Skin of body (tissue), 2 donors: ENCODE results near the gene GRIN3B. TPM values are rescaled to one million over a fixed set of nuclear protein-coding genes. Genes with fewer than 3 reads are reported as not detected.

Experiments used
- DNase-seq: peaks from one replicate; lab custom pipeline; 2025; lab: John Stamatoyannopoulos, UW
- total RNA-seq: library from RNA; depleted of rRNA; stranded (reverse); fragments of >200 nt; gene quantifications from one replicate; pipeline ENCODE4 v1.2.3, GENCODE V29; 2014

The GRIN3B gene
- total RNA-seq, 1 donor from 2014 or later = 0.20 TPM

DNA sequence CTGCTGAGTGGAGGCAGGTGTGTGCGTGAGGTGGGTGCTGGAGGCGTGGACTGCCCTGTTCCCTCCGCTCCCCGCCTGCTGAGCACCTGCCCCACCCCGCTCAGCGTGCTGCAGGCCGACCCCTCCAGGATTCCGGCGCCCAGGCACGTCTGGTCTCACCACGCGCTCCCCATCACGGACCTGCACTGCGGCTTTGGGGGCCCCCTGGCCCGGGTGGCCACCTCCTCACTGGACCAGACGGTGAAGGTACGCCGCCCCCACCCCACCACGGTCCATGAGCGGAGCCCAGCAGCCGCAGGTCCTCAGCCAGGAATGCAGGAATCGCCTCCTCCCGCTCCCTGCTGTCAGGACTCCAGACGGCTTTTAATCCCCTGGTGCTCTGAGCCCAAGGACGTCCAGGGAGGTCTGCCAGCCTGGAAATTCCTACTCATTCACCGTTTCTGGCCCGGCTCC is 10.1 kb upstream of the GRIN3B start:
- no peak for DNase-seq

GRCh38 chr19:990746-991145 is 9.5 kb upstream of the GRIN3B start:
- DNase-seq = no peak

- DNase-seq = no peak
Observed at GRCh38 chr19:991174-991931, 8.9 kb upstream of the GRIN3B start.

- DNase-seq = no peak
Observed at GRCh38 chr19:991932-992669, 8.1 kb upstream of the GRIN3B start.

- DNase-seq = no peak
Observed at GRCh38 chr19:992670-993055, 7.6 kb upstream of the GRIN3B start.

DNA sequence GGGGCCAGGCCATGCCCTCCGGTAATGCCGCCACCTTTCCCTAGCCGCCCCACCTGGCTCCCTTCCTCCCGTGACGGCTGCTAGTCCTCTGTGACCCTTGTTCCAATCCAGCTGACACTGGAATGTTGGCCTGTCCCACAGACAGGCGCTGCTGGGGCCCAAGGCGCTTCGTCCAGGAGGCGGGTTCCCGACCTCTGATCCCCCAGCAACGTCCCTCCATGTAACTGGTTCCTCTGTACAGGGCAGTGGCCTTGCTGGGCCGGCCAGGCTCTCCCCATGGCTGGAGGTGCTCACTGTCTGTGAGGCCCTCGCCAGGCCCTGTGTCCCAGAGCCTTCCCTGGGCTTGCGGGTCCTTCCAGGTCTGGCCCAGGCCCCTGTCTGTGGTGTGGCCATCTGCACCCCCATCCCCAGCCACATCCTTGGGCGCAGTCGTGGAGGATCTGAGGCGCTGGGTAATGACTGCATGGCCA is 6.8 kb upstream of the GRIN3B start:
- DNase-seq = no peak

GRCh38 chr19:993831-994393 is 6.3 kb upstream of the GRIN3B start:
- DNase-seq = no peak

GRCh38 chr19:994516-994915 is 5.7 kb upstream of the GRIN3B start:
- DNase-seq = no peak

DNA sequence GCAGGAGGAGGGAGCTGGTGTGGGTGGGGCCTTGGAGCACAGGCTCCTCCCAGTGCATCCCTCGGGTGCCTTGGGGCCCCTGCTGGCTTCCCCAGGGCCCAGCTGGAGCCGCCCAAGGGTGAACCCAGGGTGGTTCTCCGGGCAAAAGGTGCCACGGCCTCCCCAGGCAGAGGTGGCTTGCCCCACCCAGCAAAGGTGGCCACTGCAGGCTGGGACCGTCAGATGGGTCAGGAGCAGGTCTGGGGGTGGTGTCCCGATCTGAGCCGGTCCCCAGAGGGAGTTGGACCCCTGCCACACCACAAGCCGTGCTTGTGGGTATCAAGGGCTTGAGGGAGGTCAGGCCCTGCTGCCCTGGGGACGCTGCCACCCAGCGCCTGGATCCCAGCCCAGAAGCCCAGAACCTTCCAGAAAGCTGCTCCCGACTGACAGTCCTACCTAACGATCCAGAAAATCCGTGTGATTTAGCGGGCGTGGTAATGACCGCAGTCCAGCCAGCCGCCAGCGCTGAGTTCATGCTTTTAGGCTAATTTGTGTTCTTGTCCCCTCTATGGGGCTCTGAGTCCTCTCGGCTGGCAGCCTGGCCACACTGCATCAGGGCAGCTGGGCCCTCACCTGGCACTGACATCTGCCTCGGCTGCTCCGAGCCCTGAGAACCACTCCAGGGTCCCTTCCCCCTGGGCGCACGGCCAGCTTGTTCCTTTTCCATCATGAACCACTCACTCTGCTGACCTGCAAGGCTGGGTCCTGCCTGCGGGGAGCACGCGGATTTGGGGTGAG is 5.0 kb upstream of the GRIN3B start:
- DNase-seq = no peak

DNA sequence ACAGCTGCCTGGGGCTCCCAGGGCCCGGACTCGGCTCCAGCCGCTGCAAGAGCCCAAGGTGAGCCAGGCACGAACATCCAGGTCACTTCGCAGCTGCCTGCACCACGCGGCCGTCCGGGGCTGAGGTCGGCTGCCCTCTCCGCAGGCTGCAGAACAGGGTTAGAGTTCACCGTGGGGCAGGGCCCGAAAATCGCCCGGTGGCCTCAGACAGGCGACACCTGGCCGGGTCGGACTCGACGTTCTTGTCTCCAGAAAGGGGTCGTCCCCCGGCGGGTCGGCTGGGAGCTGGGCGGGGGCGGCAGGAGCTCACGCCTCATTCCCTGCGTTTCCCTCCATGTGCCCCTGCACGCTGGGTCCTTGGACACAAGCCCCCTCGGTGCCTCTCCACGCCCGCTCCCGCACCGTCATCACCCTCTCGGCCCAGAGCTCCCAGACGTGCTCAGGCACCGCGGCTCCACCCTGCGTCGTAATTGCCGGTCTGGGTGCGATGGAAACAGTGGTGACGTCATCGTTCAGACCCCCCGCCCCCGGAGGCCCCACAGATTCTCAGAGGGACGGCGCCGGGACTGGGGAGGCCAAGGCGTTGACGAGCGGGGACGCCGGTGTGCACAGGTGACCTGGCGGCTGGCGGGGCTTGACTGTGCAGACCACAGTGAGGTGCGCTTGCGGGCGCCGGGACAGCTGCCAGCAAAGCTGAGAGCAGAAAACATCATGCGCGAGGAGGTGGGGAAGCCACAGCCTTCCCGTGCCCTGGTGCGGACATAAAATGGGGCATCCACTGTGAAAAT is 4.0 kb upstream of the GRIN3B start:
- DNase-seq = no peak

DNA sequence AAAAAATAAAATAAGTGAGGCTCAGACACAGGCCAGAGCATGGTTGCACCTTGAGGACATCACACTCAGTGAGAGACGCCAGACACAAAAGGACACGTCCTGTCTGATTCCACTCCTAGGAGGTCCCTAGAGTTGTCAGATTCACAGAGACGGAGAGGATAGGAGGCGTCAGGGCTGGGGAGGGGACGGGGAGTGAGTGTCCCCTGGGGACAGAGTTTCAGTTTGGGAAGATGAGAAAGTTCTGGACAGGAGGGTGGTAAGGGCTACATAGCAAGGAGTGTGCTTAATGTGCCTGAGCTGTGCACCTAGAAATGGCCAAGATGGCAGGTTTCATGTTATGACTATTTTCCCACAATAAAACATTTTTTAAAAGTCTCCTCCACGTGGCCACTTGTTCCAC is 2.2 kb upstream of the GRIN3B start:
- DNase-seq = no peak

- DNase-seq = no peak
Observed at GRCh38 chr19:999379-999719, 870 bp upstream of the GRIN3B start.

DNA sequence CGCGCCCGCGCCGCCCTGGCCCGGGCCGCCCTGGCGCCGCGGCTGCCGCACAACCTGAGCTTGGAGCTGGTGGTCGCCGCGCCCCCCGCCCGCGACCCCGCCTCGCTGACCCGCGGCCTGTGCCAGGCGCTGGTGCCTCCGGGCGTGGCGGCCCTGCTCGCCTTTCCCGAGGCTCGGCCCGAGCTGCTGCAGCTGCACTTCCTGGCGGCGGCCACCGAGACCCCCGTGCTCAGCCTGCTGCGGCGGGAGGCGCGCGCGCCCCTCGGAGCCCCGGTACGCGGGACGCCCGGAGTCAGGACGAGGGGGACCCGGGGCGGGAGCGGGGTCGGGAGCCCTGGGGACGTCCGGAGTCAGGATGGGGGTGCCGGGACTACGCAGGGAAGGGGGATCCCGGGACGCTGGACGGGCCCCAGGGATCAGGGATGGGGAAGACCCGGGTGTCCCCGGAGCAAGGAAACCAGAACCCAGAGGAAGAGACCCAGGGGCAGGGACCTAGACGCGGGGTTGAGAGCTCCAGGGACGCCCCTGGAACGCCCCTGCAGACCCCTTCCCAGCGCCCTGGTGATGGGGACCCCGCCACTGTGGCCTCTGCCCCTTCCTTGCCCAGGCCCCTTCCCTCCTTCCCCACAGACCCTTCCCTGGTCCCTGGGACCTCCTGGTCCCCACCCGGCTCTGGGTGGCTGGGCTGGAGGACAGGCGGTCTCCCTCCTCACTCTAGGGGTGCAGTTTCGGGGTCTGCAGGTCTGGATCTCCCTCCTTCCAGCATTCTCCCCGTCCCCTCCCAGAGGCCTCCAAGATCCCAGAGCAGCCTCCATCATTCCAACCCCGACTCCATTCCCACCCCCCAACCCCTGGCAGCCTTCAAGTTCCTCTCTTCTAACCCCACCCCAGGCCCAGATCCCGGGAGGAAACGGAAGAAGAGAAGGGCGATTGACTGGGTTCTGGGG is 645 bp downstream of the GRIN3B start:
- no peak for DNase-seq

DNA sequence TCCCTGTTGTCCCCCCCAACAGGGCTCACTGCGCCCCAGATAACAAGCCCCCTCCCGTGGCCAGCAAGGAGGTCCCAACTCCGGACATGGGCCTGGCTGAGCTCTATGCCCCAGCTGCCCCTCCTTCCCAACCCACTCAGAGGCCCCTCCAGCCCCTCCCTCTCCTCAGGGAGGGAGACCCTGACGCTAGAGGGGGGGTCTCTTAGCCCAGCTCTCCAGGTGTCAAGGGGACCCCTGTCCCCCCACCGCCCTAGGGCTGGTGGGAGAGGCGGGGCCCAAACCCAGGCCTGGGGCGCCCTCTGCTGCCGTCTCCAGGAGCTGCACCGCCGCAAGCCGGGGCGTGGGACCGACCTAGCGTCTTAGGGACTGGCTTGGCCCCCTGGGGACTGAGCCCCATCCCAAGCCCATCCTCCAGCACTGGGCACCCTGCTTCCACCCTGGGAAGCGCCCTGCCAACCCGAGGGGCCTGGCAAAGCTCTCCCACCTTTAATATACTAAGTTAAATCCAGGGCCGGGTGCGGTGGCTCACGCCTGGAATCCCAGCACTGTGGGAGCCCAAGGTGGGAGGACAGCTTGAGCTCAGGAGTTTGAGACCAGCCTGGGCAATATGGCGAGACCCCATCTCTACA is 1.4 kb downstream of the GRIN3B start:
- no peak for DNase-seq

DNA sequence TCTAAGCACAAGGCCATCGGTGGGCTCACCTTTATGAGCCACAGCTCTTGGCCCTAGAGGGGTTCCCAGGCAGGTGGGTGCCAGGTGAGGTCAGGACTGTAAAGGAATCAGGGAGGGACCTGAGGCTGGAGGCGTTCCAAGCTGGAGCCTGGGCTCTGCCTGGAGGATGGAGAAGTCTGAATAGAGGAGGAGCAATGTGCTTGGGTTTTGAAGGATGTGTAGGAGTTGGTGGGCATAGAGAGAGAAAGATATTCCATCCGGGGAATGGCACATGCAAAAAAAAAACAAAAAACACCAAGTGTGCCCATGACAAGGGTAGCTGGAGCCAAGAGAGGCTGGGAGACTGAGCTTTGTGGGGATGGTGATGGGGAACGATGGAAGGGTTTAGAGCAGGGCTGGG is 2.4 kb downstream of the GRIN3B start:
- DNase-seq = no peak

DNA sequence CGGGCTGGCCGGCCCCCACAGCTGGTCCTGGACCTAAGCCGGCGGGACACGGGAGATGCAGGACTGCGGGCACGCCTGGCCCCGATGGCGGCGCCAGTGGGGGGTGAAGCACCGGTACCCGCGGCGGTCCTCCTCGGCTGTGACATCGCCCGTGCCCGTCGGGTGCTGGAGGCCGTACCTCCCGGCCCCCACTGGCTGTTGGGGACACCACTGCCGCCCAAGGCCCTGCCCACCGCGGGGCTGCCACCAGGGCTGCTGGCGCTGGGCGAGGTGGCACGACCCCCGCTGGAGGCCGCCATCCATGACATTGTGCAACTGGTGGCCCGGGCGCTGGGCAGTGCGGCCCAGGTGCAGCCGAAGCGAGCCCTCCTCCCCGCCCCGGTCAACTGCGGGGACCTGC is 3.1 kb downstream of the GRIN3B start:
- no peak for DNase-seq

- no peak for DNase-seq
Observed at GRCh38 chr19:1004204-1004802, 4.1 kb downstream of the GRIN3B start.

- no peak for DNase-seq
Observed at GRCh38 chr19:1004803-1005664, 4.8 kb downstream of the GRIN3B start.
